Endothelial cell of umbilical vein (primary cell): ENCODE results near the gene MAP1LC3B. TPM values are rescaled to one million over a fixed set of nuclear protein-coding genes. Genes with fewer than 3 reads are reported as not detected.

ENCODE experiments used
- BruUV-seq: library from RNA; stranded (reverse); fragments of 400-500 nt; replicated peaks from 2 replicates; lab custom pipeline; 2021; lab: Mats Ljungman, UMichigan
- CTCF ChIA-PET: fragments of 300-600, 350-600 bp; sonication (Branson Sonifier 250); formaldehyde crosslinking; loops from one replicate; lab custom pipeline; 2021; ENCODE audit warnings: antibody characterized with exemption, inconsistent platforms; lab: Charles Lee
- POLR2A ChIA-PET: fragments of 300-600, 350-600 bp; sonication (Branson Sonifier 250); formaldehyde crosslinking; loops from one replicate; lab custom pipeline; 2021; ENCODE audit warnings: antibody characterized with exemption, inconsistent platforms; lab: Charles Lee
- DNase-seq: peaks from one replicate; pipeline ENCODE4 v3.0.0-alpha.2; 2011; ENCODE audit warnings: low read depth, low spot score
- FAIRE-seq: peaks from 2 replicates; lab custom pipeline; 2011; peaks lifted over from hg19 to GRCh38; lab: Jason Lieb, UNC
- H2AFZ ChIP-seq: 2 replicates; pipeline ENCODE4 v1.6.0; 2012; ENCODE audit warnings: low read depth, low read length, control low read depth, inconsistent platforms
- H3K27ac ChIP-seq: 2 replicates; pipeline ENCODE4 v1.5.1; 2011; ENCODE audit warnings: low read depth, mild to moderate bottlenecking, control low read depth, low read length, moderate library complexity; ENCODE audit not compliant: insufficient read depth
- H3K27me3 ChIP-seq, 2 experiments: 2 replicates each; pipeline versions ENCODE4 v1.6.0 to v1.6.1; 2011; ENCODE audit warnings: low read length in 2 of 2, mixed read lengths in 1 of 2; ENCODE audit not compliant: control insufficient read depth in 2 of 2, insufficient read depth in 2 of 2
- H3K36me3 ChIP-seq, 2 experiments: 2 replicates in 1 of 2; 3 replicates in 1 of 2; pipeline ENCODE4 v1.5.1; 2011; ENCODE audit warnings: low read length in 2 of 2, mild to moderate bottlenecking in 1 of 2, moderate library complexity in 1 of 2; ENCODE audit not compliant: control insufficient read depth in 2 of 2, insufficient read depth in 2 of 2; ENCODE audit errors: extremely low read depth in 1 of 2
- H3K4me1 ChIP-seq: 3 replicates; pipeline ENCODE4 v1.5.1; 2011; ENCODE audit warnings: mild to moderate bottlenecking, low read length; ENCODE audit not compliant: control insufficient read depth, insufficient read depth; ENCODE audit errors: extremely low read depth
- H3K4me2 ChIP-seq: 2 replicates; pipeline ENCODE4 v1.6.1; 2011; ENCODE audit warnings: low read length, control low read depth, mixed read lengths; ENCODE audit not compliant: insufficient read depth
- H3K4me3 ChIP-seq, 3 experiments: fragments of 200-600 bp in 1 of 3; sonication (generic), shearing (Covaris generic) in 1 of 3; replicated peaks in 1 of 3; 2 replicates each; pipeline ENCODE4 v1.5.1; 2011 to 2016; ENCODE audit warnings: control low read depth in 3 of 3, low read length in 3 of 3, mild to moderate bottlenecking in 2 of 3, inconsistent platforms in 1 of 3, low read depth in 1 of 3, moderate library complexity in 1 of 3; ENCODE audit not compliant: insufficient read depth in 1 of 3
- H3K79me2 ChIP-seq: 2 replicates; pipeline ENCODE4 v1.6.0; 2012; ENCODE audit warnings: low read length, inconsistent platforms; ENCODE audit not compliant: control insufficient read depth, insufficient read depth
- H3K9ac ChIP-seq: replicated peaks from 2 replicates; pipeline ENCODE3; 2011; ENCODE audit warnings: low read length, control low read depth; ENCODE audit not compliant: insufficient read depth; ENCODE audit errors: extremely low read depth
- H3K9me1 ChIP-seq: replicated peaks from 3 replicates; pipeline ENCODE4 v1.6.0; 2011; ENCODE audit warnings: mild to moderate bottlenecking, low read length; ENCODE audit not compliant: control insufficient read depth, insufficient read depth; ENCODE audit errors: extremely low read depth
- H3K9me3 ChIP-seq: replicated peaks from 2 replicates; pipeline ENCODE4 v1.5.1; 2012; ENCODE audit warnings: low read length, inconsistent platforms; ENCODE audit not compliant: control insufficient read depth, insufficient read depth
- H4K20me1 ChIP-seq: replicated peaks from 2 replicates; pipeline ENCODE3; 2011; ENCODE audit warnings: mild to moderate bottlenecking, low read length; ENCODE audit not compliant: control insufficient read depth, insufficient read depth; ENCODE audit errors: extremely low read depth
- EZH2 ChIP-seq: IDR thresholded peaks from 2 replicates; pipeline ENCODE4 v1.6.1; 2012; ENCODE audit warnings: borderline replicate concordance, low read depth, mild to moderate bottlenecking, moderate library complexity, low read length, inconsistent platforms; ENCODE audit not compliant: severe bottlenecking
- FOS ChIP-seq: IDR thresholded peaks from 2 replicates; pipeline ENCODE4 v1.6.1; 2011; ENCODE audit warnings: mild to moderate bottlenecking, low read length, moderate library complexity, borderline replicate concordance; ENCODE audit not compliant: insufficient read depth
- GATA2 ChIP-seq: IDR thresholded peaks from 2 replicates; pipeline ENCODE4 v1.7.0; 2011; ENCODE audit warnings: low read depth, mild to moderate bottlenecking, moderate library complexity, mixed read lengths, low read length; ENCODE audit not compliant: insufficient read length, insufficient read depth
- JUN ChIP-seq: IDR thresholded peaks from 2 replicates; pipeline ENCODE4 v1.6.1; 2011; ENCODE audit warnings: borderline replicate concordance, low read depth; ENCODE audit not compliant: insufficient read length, insufficient read depth
- POLR2A ChIP-seq: IDR thresholded peaks from 2 replicates; pipeline ENCODE4 v1.6.1; 2012; ENCODE audit warnings: low read depth, mild to moderate bottlenecking, control low read depth, low read length
- POLR2AphosphoS5 ChIP-seq: IDR thresholded peaks from 2 replicates; pipeline ENCODE4 v1.6.1; 2012; ENCODE audit warnings: low read depth, mild to moderate bottlenecking, control low read depth, low read length, moderate library complexity; ENCODE audit not compliant: insufficient read depth
- dilution Hi-C: fragments of 300-500 bp; cut with MboI; formaldehyde crosslinking; loops from one replicate; pipeline ENCODE4 v1.15.0; 2019; ENCODE audit warnings: low sequenced_read_pairs; ENCODE audit not compliant: extremely low pct_ligation_motif_present
- intact Hi-C: fragments of 100-400 bp; cut with micrococcal nuclease; formaldehyde crosslinking; loops from one replicate; pipeline ENCODE4 v1.10.0; 2022
- polyA plus RNA-seq, 4 experiments: library from polyadenylated mRNA; depleted of rRNA in 3 of 4; stranded (reverse) in 3 of 4; unstranded in 1 of 4; fragments of >200 nt; gene quantifications; 2 replicates each; pipeline versions ENCODE4 v1.2.1 to v1.2.3, GENCODE V29; 2011 to 2012; ENCODE audit warnings: missing spikeins in 1 of 4
- total RNA-seq: library from RNA; stranded (reverse); gene quantifications from 2 replicates; pipeline ENCODE4 v1.2.3, GENCODE V29; 2021
- TF ChIP-seq, protein P1 (sequence below), 2 donors: IDR thresholded peaks; 1 replicate in 1 of 2; 2 replicates in 1 of 2; pipeline ENCODE4 v1.5.1; 2011; ENCODE audit warnings: low read length in 2 of 2, mild to moderate bottlenecking in 2 of 2, moderate library complexity in 2 of 2, control low read depth in 1 of 2, inconsistent platforms in 1 of 2, low read depth in 1 of 2; ENCODE audit not compliant: insufficient read depth in 1 of 2; ENCODE audit errors: extremely low read depth in 1 of 2
- TF ChIP-seq, protein P2 (sequence below): IDR thresholded peaks from 2 replicates; pipeline ENCODE4 v1.6.1; 2011; ENCODE audit not compliant: insufficient read depth, insufficient read length

MAP1LC3B gene
- total and polyA plus RNA-seq, 2 donors (not counting 3 experiments of a cell fraction or from before 2014, with no cell fraction given): 40.7 to 99.9 TPM

DNA sequence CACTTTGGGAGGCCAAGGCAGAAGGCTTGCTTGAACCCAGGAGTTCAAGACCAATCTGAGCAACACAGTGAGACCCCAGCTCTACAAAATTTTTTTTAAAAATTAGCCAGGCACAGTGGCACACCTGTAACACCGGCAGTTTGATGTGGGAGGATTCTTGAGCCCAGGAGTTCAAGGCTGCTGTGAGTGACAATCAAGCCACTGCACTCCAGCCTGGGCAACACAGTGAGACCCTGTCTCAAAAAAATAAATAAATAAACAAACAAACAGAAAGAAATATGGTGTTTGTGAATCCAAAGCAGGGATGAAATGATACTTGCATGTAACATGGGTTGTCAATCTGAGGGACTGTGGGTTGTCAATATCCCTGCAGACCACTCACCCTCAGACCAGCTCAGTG is 25.2 kb upstream of the MAP1LC3B start:
- dilution Hi-C loops (no loop called here), intact Hi-C loops (loop anchor here (5.0 kb wide), 1 partner anchor 35 kb away; no protein-coding TSS in a partner anchor)
- CTCF ChIA-PET: no interaction called here
- peaks cover 20% of the 10 kb centered on the region for H3K4me1 ChIP-seq
- H3K79me2 ChIP-seq: peaks cover 42% of the 10 kb centered on the region
- POLR2A ChIA-PET: no interaction called here
- H3K27me3 ChIP-seq: no peaks in the 10 kb centered on the region
- TF ChIP-seq POLR2A: no peak
- no peak for TF ChIP-seq GATA2
- TF ChIP-seq FOS: no peak
- TF ChIP-seq, protein P1, sequence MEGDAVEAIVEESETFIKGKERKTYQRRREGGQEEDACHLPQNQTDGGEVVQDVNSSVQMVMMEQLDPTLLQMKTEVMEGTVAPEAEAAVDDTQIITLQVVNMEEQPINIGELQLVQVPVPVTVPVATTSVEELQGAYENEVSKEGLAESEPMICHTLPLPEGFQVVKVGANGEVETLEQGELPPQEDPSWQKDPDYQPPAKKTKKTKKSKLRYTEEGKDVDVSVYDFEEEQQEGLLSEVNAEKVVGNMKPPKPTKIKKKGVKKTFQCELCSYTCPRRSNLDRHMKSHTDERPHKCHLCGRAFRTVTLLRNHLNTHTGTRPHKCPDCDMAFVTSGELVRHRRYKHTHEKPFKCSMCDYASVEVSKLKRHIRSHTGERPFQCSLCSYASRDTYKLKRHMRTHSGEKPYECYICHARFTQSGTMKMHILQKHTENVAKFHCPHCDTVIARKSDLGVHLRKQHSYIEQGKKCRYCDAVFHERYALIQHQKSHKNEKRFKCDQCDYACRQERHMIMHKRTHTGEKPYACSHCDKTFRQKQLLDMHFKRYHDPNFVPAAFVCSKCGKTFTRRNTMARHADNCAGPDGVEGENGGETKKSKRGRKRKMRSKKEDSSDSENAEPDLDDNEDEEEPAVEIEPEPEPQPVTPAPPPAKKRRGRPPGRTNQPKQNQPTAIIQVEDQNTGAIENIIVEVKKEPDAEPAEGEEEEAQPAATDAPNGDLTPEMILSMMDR (IDR thresholded peaks at IDR 0.05; ENCODE audit: extremely low read depth in 1 of 2, insufficient read depth in 1 of 2, low read depth in 1 of 2, low read length in 2 of 2): no peak
- TF ChIP-seq POLR2AphosphoS5: no peak
- H3K9me1 ChIP-seq: no peaks in the 10 kb centered on the region
- H3K36me3 ChIP-seq: no peaks in the 10 kb centered on the region
- no TSS peak for BruUV-seq
- FAIRE-seq (no peak), DNase-seq (no peak)
- no peak overlapping the region for H3K4me3 ChIP-seq
- no peak overlapping the region for H3K4me2 ChIP-seq
- H3K9ac ChIP-seq: no peak overlapping the region
- no peak overlapping the region for H2AFZ ChIP-seq
- H3K9me3 ChIP-seq: no peaks in the 10 kb centered on the region
- H4K20me1 ChIP-seq: no peaks in the 10 kb centered on the region
- no peak overlapping the region for H3K27ac ChIP-seq

DNA sequence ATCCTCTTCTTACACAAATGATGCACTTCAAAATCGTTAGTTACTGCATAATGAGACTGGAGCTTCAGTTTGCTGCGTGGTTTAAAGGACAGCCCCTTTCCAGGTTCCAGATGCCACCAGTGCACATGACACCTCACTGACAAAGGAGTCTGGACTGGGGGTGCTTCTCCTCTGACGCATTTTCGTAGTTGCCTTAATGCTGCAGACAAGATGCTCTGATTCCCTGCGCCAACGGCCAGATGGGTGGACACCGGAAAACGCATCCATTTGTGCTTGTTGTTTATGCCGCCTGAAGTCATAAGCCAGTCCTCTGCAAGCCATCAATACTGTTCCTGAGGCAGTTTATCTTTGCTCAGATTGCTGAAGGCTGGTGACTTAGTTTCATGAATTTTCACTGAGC is 24.6 kb upstream of the MAP1LC3B start:
- H3K79me2 ChIP-seq: peaks cover 47% of the 10 kb centered on the region
- CTCF ChIA-PET: no interaction called here
- dilution Hi-C loops: no loop called here

More for the DNA sequence above, 24.6 kb upstream of the MAP1LC3B start:
- Histone ChIP-seq H3K9me1 (no peaks in the 10 kb centered on the region), H3K27ac (no peak overlapping the region), H3K36me3 (no peaks in the 10 kb centered on the region), H4K20me1 (no peaks in the 10 kb centered on the region), H3K9me3 (no peaks in the 10 kb centered on the region), H2AFZ (no peak overlapping the region), H3K4me3 (no peak overlapping the region), H3K4me2 (no peak overlapping the region), H3K27me3 (no peaks in the 10 kb centered on the region), H3K9ac (no peak overlapping the region), H3K4me1 (peaks cover 20% of the 10 kb centered on the region)
- POLR2A ChIA-PET: no interaction called here
- no peak for TF ChIP-seq GATA2
- TF ChIP-seq POLR2A: no peak
- no peak for TF ChIP-seq POLR2AphosphoS5
- TF ChIP-seq, protein P2, sequence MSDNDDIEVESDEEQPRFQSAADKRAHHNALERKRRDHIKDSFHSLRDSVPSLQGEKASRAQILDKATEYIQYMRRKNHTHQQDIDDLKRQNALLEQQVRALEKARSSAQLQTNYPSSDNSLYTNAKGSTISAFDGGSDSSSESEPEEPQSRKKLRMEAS: no peak
- TF ChIP-seq JUN: no peak
- no peak for TF ChIP-seq EZH2
- TF ChIP-seq, protein P1 (IDR thresholded peaks at IDR 0.05; ENCODE audit: extremely low read depth in 1 of 2, insufficient read depth in 1 of 2, low read depth in 1 of 2, low read length in 2 of 2): no peak
- no peak for TF ChIP-seq FOS
- FAIRE-seq (no peak), DNase-seq (no peak)
- BruUV-seq: no TSS peak
- intact Hi-C loops: loop anchor here (5.0 kb wide), 1 partner anchor 35 kb away; no protein-coding TSS in a partner anchor
